Activated T-cell treated with anti-CD3 and anti-CD28 coated beads, Interleukin-2, amount 50 U/mL, for 24 hours (primary cell): Measurements from ENCODE around the gene ZNF609.

Experiments used
- DNase-seq: peaks from one replicate; pipeline ENCODE4 v3.0.0-alpha.2; 2020
- H3K27ac Mint-ChIP-seq: 2 replicates; pipeline ENCODE4 v1.8.0; 2020; ENCODE audit warnings: mild to moderate bottlenecking, mixed read lengths
- H3K27me3 Mint-ChIP-seq: 2 replicates; pipeline ENCODE4 v1.8.0; 2020; ENCODE audit warnings: mixed read lengths
- H3K36me3 Mint-ChIP-seq: 2 replicates; pipeline ENCODE4 v1.8.0; 2020; ENCODE audit warnings: low read depth, mixed read lengths
- H3K4me1 Mint-ChIP-seq: 2 replicates; pipeline ENCODE4 v1.8.0; 2020; ENCODE audit warnings: low read depth, mixed read lengths
- H3K4me3 Mint-ChIP-seq: 2 replicates; pipeline ENCODE4 v1.8.0; 2020; ENCODE audit warnings: mild to moderate bottlenecking, moderate library complexity, mixed read lengths
- H3K9me3 Mint-ChIP-seq: 2 replicates; pipeline ENCODE4 v1.8.0; 2020; ENCODE audit warnings: mixed read lengths

Gene ZNF609

DNA sequence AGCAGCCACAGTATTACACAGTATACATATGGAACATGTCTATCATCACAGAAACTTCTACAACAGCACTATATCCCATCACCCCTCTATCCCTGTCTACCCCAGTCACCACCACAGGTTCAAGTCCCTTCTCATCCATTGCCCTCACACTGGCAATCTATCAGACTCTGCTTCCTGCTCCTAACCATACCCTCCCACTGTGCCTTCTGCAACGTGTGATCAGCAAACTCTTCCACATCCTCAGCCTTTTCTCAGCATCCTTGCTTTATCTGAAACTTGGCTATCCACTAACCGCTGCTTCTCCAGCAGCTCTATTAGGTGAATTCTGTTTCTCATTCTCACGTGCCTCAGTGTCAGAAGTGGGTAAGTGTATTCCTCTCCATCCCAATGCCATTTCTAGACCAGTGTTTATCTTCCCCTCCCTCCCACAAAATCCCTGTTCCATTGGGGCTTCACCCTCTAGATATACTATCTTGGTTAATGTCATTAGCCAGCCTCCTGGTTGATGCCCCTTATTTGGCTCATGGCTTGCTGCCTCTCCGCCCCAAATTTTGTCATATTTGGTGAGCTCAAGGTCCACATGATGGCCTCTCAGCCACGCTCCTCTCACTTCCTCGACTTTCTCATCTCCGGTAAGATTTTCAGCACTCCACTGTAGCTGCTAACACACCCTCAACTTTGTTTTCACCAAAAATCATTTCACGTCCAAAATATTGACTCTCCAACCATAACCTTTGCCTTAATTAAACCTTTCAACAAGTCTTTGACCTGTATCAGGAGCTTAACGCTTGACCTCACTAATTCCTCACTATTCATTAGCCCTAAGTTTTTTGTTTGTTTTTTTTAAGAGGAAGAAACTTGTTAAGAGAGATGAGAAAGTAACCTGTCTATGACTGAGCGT, 245.9 kb downstream of the ZNF609 start:
- H3K27ac Mint-ChIP-seq: peak overlapping the region; percentile 22
- no peak for DNase-seq
- H3K36me3 Mint-ChIP-seq: no peaks in the 10 kb centered on the region
- H3K4me1 Mint-ChIP-seq: peaks cover 20% of the 10 kb centered on the region
- H3K9me3 Mint-ChIP-seq: no peaks in the 10 kb centered on the region
- no peaks in the 10 kb centered on the region for H3K27me3 Mint-ChIP-seq
- no peak overlapping the region for H3K4me3 Mint-ChIP-seq

DNA sequence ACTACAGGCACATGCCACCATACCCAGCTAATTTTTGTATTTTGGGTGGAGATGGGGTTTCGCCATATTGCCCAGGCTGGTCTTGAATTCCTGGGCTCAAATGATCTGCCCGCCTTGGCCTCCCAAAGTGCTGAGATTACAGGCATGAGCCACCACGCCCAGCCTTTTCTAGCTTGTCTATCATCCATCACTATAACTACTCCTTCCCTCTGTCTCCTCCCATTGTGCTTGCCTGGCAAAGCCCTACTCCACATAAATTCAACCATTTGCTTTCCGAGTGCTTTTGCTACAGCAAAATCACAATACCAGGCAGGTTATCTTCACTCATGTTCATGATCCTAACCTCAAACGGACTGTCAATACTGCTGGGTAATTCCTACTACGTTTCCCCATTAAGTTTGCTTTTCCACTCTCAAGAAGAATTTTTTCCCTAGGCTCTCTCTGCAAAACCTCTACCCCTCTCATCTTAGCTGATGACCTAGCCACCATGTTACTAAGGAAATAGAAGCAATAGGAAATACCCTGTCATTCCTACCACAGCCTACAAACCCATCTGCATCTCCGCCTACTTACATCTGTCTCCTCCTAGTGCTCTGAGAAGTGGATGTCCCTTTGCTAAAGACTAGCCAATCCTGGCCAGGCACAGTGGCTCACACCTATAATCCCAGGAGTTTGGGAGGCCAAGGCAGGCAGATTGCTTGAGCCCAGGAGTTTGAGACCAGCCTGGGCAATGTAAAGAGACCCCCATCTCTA, 250.5 kb downstream of the ZNF609 start:
- no peak for DNase-seq
- Mint-ChIP-seq H3K9me3 (no peaks in the 10 kb centered on the region), H3K4me1 (peaks cover 1% of the 10 kb centered on the region), H3K36me3 (no peaks in the 10 kb centered on the region), H3K4me3 (no peak overlapping the region), H3K27me3 (no peaks in the 10 kb centered on the region), H3K27ac (no peak overlapping the region)

DNA sequence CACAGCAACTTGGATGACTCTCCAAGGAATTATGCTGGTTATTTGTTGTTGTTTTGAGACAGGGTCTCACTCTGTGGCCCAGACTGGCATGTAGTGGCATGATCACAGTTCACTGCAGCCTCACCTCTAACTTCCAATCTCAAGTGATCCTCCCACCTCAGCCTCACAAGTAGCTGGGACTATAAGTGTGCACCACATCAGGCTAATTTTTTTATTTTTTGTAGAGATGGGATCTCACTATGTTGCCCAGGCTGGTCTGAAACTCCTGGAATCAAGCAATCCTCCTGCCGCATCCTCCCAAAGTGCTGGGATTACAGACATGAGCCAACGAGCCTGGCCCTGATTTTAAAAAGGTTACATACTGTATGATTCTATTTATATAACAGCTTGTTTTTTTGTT, 252.0 kb downstream of the ZNF609 start:
- no peak overlapping the region for H3K27ac Mint-ChIP-seq
- DNase-seq: no peak
- peaks cover 6% of the 10 kb centered on the region for H3K4me1 Mint-ChIP-seq
- no peak overlapping the region for H3K4me3 Mint-ChIP-seq
- H3K9me3 Mint-ChIP-seq: no peaks in the 10 kb centered on the region
- no peaks in the 10 kb centered on the region for H3K36me3 Mint-ChIP-seq
- H3K27me3 Mint-ChIP-seq: no peaks in the 10 kb centered on the region

DNA sequence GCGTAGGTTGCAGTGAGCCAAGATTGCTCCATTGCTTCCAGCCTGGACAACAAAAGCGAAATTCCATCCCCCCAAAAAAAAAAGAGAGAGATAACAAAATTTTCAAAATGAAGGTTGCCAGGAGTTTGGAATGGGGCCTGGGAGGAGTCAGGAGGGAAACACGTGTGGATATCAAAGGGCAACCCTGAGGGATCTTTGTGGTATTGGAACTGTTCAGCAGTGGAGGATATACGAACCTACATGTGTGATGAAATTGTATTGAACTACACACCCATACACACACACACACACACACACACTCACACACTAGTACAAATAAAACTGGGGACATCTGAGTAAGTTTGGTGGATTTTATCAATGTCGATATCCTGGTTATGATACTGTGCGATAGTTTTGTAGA, 253.2 kb downstream of the ZNF609 start:
- no peak for DNase-seq
- Mint-ChIP-seq H3K4me3 (no peak overlapping the region), H3K9me3 (no peaks in the 10 kb centered on the region), H3K27ac (no peak overlapping the region), H3K4me1 (peaks cover 16% of the 10 kb centered on the region), H3K36me3 (no peaks in the 10 kb centered on the region), H3K27me3 (no peaks in the 10 kb centered on the region)

DNA sequence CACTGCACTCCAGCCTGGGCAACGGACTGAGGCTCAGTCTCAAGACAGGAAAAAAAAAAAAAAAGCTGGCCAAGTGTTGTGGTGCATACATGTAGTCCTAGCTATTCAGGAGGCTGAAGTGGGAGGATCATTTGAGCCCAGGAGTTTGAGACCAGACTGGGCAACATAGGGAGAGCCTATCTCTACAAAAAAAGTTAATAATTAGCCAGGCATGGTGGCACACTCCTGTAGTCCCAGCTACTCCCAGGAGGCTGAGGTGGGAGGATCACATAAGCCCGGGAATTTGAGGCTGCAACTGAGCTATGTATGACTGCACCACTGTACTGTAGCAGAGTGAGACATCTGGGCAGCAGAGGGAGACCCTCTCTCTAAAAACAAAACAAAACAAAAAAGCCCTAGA, 256.1 kb downstream of the ZNF609 start:
- H3K4me3 Mint-ChIP-seq: no peak overlapping the region
- no peaks in the 10 kb centered on the region for H3K36me3 Mint-ChIP-seq
- no peak overlapping the region for H3K27ac Mint-ChIP-seq
- H3K27me3 Mint-ChIP-seq: no peaks in the 10 kb centered on the region
- DNase-seq: no peak
- peaks cover 14% of the 10 kb centered on the region for H3K4me1 Mint-ChIP-seq
- no peaks in the 10 kb centered on the region for H3K9me3 Mint-ChIP-seq

DNA sequence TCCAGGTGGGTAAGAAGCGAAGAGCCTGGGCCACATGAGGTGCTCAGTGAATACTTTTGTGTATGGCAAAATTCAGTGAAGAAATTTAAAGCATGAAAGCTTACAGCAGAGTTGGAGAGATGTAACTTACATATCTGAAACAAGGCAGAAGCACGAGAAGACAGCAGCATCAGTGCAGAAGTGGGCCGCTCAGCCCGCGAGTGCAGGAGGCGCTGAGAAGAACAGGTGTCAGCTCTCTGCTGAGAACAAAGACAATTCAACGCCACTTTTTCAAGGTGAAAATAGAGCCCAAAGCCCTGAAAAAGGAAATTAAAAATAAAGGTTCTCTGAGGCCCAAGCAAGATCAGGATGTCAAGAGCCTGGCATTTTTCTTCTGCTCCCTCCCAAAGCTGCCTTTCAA, 256.8 kb downstream of the ZNF609 start:
- Mint-ChIP-seq H3K36me3 (no peaks in the 10 kb centered on the region), H3K9me3 (no peaks in the 10 kb centered on the region), H3K27me3 (no peaks in the 10 kb centered on the region), H3K4me3 (no peak overlapping the region), H3K4me1 (peaks cover 14% of the 10 kb centered on the region), H3K27ac (peak overlapping the region; percentile 28)
- DNase-seq: no peak

DNA sequence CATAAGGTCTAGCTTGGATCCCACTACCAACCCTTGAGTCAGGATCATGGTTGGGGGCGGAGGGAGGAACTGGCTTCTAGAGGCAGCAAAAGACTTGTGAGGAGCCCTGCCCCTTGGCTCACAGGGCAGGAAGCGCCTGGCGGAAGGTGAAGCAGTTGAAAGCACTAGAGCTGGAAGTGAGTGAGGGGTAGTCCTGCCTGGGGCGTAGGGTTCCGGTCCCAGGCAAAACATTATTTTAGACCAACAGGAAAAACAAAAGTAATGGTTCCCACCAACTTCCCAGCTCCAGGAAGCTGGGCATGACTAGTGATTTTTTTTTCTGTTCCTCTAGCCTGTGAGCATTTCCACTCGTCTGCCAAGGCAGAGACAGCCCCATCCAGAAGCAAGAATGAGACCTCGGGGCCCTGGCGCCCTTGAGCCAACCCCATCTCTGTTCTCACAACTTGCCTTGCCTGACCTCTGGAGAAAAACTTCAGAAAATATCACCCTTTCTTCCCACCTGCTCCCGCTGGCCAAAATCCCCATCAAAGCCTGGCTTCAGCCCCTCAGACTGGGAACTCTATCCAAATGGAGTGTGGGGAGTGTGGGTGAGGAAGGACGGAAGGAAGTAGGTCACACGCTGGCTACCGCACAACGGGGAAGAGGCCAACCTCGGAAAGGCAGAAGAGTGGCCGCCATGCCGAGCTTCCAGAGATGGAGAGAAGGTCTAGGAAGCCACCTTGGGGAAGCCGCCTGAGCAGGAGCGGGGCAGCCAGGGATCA, 257.5 kb downstream of the ZNF609 start:
- DNase-seq: peak; percentile 46

DNA sequence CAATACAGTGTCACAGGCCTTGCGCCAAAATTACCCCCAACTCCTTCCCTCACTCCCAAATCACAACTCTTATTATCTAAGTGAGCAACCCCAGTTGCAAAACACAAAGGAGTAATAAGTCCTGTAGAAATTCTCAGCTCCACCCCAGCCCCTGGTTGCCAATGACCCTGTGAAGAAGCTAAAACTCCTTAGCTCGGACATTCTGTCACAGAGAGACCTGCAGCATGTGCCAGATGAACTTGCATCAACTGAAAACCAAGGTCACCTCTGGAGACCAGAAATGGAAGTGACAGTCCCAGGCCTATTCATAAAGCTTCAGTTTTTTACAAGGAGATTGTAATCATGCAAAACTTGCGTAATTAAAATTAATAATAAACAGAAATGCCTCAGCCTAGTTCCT, 259.8 kb downstream of the ZNF609 start:
- Mint-ChIP-seq H3K27me3 (no peaks in the 10 kb centered on the region), H3K4me3 (no peak overlapping the region), H3K36me3 (no peaks in the 10 kb centered on the region), H3K9me3 (no peaks in the 10 kb centered on the region), H3K4me1 (peaks cover 14% of the 10 kb centered on the region), H3K27ac (no peak overlapping the region)
- DNase-seq: no peak

More for the DNA sequence above, 257.5 kb downstream of the ZNF609 start:
- H3K4me1 Mint-ChIP-seq: peaks cover 14% of the 10 kb centered on the region
- H3K9me3 Mint-ChIP-seq: no peaks in the 10 kb centered on the region
- H3K36me3 Mint-ChIP-seq: no peaks in the 10 kb centered on the region
- H3K27me3 Mint-ChIP-seq: no peaks in the 10 kb centered on the region
- H3K27ac Mint-ChIP-seq: no peak overlapping the region
- H3K4me3 Mint-ChIP-seq: no peak overlapping the region

DNA sequence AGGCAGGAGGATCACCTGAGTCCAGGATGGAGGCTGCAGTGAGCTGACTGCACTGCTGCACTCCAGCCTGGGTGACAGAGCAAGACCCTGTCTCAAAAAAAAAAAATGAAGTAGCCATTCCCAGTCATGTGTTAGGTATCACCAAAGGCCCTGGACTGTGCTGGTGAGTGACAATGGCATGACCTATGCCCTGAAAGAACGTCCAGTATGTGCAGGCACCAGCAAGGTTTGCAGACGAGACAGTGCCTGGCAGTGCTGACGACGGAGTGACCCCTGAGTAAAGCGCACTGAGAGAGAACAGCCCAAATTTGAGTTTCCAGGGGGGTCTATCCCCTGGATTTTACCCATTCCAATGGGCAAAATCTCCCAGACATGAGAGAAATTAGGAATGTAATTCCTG, 269.8 kb downstream of the ZNF609 start:
- Mint-ChIP-seq H3K36me3 (no peaks in the 10 kb centered on the region), H3K9me3 (no peaks in the 10 kb centered on the region), H3K27ac (no peak overlapping the region), H3K27me3 (peaks cover 6% of the 10 kb centered on the region), H3K4me3 (no peak overlapping the region), H3K4me1 (peaks cover 8% of the 10 kb centered on the region)
- DNase-seq: no peak

DNA sequence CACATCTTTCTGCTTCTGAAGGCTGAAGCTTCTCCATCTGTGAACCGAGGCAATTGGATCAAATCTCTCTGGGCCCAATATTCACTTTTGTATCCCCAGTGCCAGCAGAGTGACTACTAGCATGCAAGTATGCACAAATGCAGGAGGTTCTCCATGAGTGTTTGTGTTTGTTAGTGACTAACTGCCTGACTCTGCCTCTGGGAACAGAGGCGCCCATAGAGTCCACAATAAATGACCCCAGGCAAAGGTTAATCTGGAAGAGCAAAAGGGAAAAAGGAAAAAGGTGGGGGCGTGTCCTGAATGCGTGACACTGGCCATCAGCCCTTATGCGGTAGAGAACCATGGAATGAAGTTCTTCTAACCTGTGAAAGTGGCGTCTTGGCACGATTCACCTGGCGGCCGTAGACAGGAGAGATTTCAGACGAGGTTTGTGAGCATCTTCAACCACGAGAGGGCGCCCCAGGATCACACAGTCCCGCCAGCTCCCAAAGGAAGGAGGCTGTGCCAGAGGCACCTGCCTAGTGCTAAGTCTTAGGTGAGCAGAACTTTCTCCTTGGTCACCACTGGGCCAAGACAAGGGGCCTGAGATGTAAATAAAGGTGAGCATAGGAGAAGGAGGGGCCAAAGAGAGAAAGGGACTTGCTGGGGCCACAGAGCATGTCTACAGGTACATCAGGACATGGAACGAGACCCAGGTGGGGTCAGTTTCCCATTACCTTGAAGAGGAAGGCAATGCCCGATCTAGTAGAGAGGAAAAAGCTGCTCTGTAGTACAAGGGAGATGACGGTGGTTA, 270.8 kb downstream of the ZNF609 start:
- Mint-ChIP-seq H3K4me1 (peaks cover 8% of the 10 kb centered on the region), H3K9me3 (no peaks in the 10 kb centered on the region), H3K4me3 (no peak overlapping the region), H3K36me3 (no peaks in the 10 kb centered on the region), H3K27ac (no peak overlapping the region), H3K27me3 (peaks cover 6% of the 10 kb centered on the region)
- DNase-seq: peak; percentile 91

DNA sequence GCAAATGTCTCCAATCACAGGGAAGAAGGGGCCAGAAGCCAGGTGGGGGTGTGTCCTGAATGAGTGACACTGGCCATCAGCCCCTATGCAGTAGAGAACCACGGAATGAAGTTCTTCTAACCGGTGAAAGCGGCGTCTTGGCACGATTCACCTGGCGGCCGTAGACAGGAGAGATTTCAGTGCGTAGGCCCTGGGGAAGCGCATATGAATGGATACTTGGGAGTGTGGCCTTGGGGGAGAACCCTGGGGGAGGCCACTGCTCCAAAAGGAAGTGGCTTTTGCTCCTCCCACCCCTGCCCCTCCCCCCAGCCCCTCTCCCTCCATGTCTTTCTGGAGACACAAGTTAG, 271.4 kb downstream of the ZNF609 start:
- H3K36me3 Mint-ChIP-seq: no peaks in the 10 kb centered on the region
- no peaks in the 10 kb centered on the region for H3K9me3 Mint-ChIP-seq
- no peak overlapping the region for H3K4me3 Mint-ChIP-seq
- H3K4me1 Mint-ChIP-seq: peaks cover 8% of the 10 kb centered on the region
- no peak overlapping the region for H3K27ac Mint-ChIP-seq
- peaks cover 6% of the 10 kb centered on the region for H3K27me3 Mint-ChIP-seq
- no peak for DNase-seq

DNA sequence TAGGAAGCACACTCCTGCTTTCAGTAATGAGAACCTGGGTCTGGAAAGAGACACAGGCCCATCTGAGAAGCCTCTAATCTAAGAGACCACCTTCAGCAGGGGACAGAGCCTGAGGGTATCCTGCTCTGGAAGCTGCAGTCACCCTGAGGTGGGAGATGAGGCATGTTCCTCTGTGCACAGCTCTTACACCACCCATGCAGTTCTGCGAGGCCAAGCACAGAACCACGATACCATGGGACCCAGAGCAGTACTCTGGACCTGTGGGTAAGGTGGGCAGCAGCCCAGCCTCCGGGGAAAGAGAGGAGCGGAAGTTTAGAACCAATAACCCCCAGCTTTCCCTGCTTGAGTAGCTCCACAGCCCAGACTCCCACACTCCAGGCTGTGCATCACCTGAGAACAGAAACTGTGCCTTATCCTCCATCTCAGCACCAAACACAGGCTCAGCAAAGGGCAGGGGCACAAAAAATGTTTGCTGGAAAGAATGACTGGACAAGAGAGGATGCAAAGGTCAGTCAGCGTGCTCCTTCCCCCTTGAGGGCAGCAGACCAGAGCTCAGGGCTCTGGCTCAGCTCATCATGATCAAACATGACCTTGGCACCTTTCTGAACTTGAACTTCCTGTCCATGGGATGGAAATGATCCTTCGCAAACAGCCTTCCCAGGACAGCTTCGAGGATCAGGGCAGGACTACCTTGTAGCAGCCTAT, 271.9 kb downstream of the ZNF609 start:
- DNase-seq: no peak
- H3K4me3 Mint-ChIP-seq: no peak overlapping the region
- no peaks in the 10 kb centered on the region for H3K9me3 Mint-ChIP-seq
- peaks cover 6% of the 10 kb centered on the region for H3K27me3 Mint-ChIP-seq
- no peaks in the 10 kb centered on the region for H3K36me3 Mint-ChIP-seq
- no peak overlapping the region for H3K27ac Mint-ChIP-seq
- peaks cover 8% of the 10 kb centered on the region for H3K4me1 Mint-ChIP-seq
